ENCODE measurements around the gene STXBP3.
"Not testable (repeated sequence)": the region's sequence is repeated elsewhere in the genome, so short reads cannot be mapped to it uniquely, and the experiment has no call there.

Gene STXBP3, protein sequence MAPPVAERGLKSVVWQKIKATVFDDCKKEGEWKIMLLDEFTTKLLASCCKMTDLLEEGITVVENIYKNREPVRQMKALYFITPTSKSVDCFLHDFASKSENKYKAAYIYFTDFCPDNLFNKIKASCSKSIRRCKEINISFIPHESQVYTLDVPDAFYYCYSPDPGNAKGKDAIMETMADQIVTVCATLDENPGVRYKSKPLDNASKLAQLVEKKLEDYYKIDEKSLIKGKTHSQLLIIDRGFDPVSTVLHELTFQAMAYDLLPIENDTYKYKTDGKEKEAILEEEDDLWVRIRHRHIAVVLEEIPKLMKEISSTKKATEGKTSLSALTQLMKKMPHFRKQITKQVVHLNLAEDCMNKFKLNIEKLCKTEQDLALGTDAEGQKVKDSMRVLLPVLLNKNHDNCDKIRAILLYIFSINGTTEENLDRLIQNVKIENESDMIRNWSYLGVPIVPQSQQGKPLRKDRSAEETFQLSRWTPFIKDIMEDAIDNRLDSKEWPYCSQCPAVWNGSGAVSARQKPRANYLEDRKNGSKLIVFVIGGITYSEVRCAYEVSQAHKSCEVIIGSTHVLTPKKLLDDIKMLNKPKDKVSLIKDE

DNA sequence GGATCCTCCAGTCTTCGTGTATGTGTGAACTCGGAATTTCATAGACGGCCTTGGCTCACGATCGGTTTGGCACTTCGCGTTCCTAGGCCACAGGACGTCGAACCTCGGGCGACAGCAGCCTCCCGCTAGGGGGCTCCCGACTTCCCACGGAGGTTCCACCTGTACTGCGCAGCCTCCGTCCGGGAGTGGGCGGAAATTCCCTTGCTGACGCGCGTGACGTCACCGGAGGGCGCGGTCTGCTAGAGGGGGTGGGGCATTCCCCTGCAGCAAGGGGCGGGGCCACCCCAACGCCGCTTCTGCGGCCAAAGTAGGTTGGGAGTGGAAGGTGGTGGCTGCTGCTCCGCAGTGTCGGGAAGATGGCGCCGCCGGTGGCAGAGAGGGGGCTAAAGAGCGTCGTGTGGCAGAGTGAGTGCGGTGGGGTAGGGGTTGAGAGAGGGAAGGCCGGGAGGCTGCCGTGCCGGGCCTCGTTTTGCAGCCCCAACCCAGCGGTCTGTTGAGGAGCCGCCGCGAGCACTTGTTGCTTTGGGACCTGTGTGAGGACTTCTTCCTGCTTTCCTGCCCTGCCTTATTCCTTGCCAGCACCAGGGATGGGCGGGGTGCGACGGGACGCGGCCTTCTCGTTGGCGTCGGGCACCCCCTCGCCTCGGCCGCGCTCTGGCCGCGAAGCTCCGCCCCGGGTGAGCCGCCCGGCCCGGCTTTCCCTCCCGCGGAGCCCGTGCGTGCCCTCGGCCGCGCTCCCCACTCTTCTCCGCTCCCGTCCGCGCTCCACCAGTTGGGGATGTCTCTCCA, at the start of gene STXBP3:
Gene STXBP3, plus strand, starts transcription at position 293 of the 789 bp plus-strand sequence. Its CDS starts 64 bp downstream, at position 357.
- DNase-seq, result peak; percentile 100

DNA sequence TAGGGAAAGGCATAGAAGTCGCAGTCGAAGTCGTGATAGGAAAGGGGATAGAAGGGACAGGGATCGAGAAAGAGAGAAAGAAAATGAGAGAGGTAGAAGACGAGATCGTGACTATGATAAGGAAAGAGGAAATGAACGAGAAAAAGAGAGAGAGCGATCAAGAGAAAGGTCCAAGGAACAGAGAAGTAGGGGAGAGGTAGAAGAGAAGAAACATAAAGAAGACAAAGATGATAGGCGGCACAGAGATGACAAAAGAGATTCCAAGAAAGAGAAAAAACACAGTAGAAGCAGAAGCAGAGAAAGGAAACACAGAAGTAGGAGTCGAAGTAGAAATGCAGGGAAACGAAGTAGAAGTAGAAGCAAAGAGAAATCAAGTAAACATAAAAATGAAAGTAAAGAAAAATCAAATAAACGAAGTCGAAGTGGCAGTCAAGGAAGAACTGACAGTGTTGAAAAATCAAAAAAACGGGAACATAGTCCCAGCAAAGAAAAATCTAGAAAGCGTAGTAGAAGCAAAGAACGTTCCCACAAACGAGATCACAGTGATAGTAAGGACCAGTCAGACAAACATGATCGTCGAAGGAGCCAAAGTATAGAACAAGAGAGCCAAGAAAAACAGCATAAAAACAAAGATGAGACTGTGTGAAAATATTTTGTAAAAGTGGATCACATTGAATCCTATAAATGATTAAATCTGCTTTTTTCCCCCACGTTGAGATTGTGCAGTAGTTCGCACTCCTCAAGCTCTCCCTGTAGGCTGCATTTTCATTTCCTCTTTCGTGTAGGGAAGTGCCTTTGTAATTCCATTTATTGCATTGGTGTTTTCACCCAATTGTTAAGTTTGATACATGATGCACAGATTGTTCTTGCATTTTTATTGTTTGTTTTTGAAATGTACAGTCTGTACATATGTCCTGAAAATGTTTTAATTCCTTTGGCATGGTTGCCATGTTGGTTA, 46.8 kb upstream of the STXBP3 start:
- no peak for DNase-seq

DNA sequence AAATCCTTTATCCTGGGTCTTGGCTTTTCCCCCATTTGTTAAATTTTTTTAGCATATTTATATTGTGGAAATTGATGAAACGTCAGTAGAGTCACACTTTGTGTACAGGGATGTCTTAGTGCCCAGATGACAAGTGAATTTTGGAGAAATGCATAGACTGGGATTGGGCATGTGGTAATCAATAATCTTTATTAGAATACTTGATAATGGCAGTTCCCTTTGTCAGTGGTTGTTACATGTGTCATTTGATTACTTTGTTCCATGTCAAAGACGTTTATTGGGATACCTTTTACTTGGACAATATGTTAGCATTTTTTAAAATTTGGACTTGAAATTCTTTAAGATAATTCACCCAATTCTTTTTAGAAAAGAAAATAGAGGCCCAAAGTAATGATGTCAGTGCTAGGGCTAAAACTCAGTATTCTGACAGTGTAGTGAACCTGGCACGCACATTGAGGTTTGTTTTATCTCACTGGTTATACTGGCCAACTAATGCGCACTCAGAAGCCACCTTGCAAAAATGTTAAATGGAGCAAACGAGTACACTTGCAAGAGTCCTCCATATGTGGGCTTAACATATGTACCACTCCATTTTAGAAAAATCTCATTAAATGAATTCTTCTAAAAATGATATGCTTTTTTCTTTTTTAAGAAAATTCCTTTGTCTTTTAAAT, 45.2 kb upstream of the STXBP3 start:
- no peak for DNase-seq

DNA sequence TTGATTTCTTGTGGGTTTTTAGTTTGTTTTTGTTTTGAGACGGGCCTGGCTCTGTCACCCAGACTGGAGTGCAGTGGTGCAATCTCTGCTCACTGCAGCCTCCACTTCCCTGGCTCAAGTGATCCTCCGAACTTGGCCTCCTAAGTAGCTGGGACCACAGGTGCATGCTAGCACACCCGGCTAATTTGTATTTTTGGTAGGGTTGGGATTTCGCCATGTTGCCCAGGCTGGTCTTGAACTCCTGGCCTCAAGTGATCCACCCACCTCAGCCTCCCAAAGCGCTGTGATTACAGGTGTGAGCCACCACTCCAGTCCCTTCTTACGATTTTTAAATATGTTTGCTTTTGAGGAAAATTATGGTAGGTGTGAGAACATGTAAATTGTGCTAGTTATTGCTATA, 44.4 kb upstream of the STXBP3 start:
- DNase-seq, result not testable (repeated sequence)

DNA sequence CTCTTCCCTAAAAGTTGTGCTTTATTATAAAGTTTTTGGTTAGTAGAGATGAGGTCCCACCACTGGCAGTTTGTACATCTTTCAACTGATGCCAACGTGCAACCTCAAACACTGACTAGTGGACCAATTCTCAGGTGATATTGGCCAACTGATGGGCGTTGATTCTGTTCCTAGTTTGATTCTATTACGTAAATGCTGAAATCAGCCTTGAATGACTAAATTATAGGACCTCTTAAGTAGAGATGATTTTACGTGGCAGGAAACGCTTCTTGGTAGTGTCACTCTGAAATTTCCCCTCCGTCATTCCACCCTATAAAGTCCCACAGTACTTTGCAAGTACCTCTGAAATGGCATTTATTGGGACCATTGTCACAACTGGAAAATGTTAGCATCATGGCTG, 42.5 kb upstream of the STXBP3 start:
- peak; percentile 80 for DNase-seq

DNA sequence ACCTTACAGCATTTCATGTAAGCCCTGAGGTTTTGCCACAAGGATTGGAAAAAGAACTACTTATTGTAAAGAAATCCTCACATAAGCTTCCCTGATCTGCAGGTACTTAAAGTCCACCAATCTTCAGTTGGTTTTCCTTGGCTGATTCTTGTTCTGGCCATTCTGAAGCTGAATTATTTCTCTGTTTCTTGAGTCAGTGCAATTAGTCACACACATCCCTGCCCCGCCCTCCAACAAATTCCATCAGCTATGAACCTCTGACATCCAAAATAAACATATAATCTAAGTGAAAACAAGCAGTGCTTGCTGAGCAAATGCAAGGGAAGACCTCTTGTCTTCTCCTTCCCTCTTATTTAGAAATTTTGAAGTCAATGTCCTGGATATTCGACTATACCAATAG, 42.0 kb upstream of the STXBP3 start:
- DNase-seq, result no peak

DNA sequence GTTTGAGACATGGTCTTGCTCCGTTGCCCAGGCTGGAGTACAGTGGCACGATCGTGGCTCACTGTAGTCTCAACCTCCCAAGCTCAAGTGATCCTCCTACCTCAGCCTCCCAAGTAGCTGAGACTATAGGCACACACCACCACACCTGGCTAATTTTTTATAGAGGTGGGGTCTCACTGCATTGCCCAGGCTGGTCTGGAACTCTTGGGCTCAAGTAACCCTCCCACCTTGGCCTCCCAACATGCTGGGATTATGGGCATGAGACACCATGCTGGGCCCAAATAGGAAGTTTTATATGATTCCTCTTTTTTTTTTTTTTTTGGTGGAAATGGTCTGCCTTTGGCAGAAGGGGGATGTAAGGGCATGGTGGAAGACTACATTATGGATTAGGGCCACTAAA, 39.8 kb upstream of the STXBP3 start:
- DNase-seq, result no peak

DNA sequence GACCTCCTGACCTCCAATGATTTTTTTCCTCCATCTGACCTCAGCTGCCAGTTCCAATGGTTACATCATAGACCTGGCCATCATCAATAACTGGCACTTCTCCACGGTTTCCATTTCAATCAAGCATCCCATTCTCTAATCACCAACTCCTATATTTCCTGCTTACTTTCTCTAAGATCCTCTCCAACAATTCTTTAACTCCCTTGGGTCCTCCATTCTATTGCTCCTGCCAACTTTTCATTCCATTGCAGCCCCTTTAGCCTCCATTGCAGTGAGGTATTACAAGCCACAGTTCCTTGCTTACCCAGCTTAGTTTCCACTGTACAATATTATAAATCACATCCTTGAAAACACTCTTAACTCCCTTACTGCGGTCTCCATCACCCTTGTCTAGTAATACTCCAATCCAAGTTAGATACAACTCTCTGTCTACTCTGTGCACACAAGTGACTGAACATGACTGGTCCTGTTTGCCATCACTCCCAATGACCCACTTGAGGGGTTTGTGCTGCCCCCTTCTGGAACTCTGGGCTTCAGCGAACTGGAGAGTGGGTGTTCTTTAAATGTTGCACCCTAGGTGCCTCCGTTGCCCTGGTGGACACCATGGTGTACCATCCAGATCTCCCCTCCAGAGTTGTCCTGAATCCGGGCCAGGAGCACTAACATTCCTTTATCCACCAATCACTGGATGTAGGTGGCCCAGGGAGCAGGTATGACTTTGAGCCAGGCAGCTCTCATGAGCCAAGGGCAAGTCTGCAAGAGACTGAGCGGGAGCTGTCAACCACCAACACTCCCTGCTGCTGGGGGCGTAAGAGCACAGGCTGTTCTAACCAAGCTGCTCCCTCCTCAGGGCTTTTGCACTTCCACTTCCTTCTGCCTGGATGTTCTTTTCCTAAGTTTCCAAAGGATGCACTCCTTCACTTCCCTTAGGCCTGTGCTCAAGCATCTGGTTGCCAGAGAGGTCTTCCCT, 37.5 kb upstream of the STXBP3 start:
- DNase-seq, result peak; percentile 60

DNA sequence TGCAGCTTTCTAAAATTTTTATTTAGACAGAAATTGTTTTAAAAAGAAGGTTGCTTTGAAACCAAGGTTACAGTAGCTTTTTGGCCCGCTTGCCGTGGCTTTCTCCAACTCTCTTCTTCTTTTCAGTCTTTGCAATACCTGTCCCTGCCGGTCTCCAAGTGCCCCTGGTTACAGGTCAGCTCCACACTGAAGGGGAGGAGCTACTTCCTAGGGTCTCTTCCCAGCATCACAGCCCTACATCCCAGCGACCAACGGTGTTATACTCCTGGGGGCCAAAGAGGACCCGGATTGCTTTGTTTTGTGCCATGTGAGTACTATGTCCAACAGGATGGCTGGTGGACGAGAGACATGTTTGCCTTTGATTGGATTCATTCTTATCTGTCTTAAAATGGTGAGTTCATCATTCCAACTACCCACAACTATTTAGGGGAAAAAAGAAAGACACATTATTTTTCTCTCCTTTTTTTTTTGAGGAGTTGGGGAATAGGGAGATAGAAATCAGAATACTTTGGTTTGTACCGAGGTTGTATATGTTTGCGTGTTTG, 33.8 kb upstream of the STXBP3 start, which contains the start of gene FNDC7:
Gene FNDC7, plus strand, starts transcription at position 303 of the 545 bp plus-strand sequence. Its CDS starts 26 bp downstream, at position 329.
- no peak for DNase-seq

DNA sequence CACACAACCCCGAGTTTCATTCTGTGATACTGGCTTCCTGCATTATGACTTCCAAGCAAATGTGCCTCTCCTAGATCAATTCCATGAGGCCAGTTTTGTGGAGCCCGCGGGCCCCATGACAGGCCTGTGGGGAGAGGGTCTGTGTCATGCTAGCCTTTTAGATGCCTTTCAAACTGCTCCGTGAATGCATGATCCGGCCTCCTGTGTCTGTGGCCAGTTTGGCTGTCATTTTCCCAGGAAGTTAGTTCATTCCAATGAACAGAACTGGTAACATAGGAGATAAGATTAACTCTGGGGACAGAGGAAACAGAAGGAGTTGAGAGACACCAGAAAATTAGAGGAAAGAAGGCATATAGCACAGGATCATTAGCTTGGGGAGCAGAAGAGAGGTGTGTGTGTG, 30.5 kb upstream of the STXBP3 start:
- no peak for DNase-seq

DNA sequence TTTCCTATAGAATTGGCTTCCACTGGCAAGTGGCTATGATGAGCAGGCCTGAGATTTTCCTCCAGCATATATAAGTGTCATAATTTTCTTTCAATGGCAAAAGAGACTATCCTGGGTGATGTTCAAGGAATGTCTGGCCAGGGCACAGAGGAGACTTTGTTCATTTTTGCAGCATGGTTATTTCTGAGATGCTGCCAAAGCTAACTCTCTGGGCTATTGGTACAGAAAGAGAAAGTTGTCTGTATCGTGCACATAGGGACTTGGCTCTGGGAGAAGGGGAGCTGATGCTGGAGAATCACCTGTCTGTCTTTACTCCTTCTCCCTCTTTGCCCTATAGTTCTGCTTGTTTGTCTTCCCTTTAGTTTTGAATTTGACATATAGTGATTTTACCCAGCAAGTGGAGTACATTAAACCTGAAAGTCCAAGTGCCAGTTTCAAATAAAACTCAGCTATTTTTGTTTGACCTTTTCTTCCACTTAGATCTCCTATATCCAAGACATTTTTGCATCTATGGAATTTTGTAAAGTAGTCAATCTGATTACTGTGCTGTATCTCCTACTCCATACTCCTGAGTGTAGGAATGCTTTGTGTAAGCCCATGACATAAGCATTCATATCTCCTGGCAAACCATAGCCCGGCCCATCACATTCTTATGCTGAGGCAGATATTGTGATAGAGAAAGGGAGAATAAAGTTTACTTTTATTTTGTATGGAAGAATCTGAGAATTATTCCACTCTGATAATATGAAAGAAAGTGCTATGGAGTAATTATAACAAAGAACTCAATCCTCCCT, 29.8 kb upstream of the STXBP3 start:
- no peak for DNase-seq

DNA sequence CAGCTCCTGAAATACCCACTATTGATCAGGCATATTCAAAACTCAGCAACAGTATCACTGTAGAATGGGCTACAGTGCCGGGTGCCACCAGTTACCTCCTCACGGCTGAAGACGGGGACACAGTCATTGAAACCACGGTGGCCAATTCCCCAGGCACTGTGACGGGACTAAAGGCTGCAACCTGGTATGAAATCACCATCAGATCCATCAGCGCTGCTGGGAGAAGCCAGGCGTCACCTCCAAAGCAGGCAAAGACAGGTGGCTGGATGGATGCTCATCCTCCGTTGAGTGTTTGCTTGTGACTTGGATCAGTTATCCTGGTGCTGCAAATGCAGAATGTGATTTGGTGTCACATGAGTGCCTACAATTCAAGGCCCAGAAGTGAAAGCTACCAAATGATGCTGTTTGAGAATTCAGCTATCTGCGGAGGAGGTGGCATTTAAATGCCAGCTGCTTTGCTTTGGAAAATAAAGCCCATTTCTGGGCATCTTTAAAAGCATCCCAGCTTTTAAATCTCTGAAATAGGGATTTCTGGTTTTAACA, 28.6 kb upstream of the STXBP3 start:
- no peak for DNase-seq

DNA sequence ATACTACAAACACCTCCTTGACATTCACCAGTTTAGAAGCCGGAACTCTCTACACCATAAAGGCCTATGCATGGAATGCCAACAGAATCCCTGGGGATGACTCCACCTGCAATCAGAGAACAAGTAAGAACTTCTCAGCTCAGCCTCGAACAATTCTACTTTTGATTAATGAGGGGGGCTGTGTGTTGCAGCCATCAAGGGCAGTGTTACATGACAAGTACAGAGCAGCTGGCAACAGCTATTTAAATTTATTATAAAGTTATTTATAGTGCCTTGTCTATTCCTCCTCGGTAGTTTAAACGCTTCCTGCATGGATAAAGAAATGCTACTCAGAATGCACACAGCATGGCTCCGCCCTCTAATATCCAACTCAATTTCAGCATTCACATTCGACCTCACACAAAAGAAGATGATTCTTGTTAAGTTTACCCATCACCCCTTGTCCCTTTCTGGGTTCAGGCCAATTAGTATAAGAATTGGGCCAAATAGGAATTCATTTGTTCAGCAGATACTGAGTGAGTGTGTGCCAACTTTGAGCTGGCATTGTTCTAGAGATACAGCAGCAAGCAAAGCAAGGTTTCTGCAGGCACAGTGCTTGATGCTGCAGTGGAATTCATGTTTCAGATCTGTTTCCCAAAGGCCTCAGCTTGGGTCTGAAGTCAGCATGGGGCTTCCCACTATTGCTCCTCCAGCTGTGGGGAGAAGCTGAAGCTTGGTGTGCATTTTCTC, 27.4 kb upstream of the STXBP3 start:
- DNase-seq, result no peak

DNA sequence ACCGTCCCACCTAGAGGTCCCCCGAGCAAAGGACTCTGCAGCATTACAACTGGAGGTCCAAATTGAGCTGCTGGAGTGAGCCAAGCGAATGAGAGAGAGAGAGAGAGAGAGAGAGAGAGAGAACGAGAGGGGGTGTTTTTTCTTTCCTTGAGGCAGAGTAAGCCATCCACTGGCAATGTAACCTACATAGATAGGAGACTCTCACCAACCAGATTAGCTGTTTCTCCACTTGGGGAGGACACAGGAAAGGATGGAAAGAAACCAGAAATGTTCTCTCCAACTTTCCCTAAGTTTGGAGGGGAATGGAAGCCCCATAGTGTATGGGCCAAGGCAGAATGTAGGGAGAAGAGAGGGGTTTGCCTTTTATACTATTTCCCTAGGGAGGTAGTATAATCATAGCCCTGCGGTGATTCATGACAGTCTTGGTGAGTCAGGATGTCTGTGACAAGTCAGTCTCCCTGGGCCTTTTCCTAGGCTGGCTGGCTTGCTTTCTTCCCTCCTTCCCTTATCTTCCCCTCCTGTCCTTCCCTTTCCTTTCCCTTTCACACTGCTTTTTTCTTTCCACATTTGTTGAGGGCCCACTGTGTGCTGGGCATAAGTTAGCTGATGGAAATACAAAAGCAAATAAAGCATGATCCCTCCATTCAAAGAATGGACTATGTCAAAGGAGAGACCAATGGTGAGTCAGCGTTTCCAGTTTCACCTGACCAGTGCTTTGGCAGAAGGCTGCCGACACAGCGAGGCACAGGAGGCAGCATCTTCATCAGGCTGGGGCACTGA, 26.6 kb upstream of the STXBP3 start:
- DNase-seq, result no peak

DNA sequence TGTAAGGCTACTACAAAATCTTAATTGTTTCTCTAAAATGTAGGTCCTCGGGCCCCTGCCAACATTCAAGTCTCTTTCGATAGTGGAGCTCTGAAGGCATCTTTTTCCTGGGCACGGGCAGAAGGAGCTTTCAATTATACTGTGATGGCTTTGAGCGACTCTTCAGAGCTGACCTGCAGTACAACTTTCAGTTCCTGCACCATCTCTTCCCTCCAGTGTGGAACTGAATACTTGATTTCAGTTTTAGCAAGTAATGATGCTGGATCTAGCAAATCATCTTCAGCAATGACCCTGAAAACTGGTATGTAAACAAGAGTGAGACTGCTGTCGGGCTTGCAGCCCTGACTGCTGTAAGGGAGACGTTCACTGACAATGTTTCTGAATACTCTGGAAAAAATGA, 24.2 kb upstream of the STXBP3 start:
- DNase-seq, result no peak

DNA sequence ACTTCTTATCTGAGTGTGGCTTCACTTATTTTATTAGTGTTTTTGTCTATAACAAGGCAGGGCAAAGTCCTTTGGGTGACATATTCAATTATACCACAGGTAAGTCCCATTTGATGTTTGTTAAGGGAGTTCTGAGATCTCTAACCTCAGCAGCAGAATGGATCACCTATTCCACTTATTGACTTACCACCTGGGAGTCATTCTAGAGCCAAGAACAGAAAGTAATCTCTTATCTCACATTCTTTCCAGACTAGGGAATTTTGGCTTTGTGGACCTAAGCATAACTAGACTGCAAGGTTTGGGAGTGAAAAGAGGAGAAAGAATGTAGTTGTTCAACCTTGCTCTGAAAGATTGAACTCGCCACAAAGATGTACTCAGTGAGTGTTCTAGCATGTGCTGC, 20.6 kb upstream of the STXBP3 start:
- DNase-seq, result no peak

DNA sequence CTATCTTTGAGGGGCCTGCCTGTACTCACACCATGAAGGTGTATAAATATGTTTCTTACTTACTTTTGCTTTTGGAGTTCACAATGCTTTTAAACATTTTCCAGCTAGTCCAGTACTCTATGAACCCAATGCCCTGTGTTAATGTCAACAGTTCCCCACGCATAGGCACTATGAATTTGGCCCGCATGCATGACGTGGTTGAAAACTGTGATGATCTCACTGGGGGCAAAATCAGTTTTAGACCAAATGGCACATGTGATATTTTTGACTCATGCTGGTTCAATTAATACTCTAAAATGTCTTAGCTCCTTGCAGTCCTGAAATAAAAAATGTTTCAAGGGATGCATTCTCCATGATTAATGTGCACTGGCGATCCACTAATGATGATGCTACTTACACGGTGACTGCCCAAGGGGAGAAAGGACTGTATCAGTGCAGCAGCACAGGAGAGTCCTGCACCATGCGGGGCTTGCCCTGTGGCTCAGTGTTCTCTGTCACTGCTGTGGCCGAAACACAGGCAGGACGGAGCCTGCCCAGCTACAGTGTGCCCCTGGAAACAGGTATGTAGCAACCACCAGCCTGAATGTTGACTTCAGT, 18.0 kb upstream of the STXBP3 start:
- DNase-seq, result no peak
